Adipocyte (in vitro differentiated cells): Measurements from ENCODE around the gene NAAA.
A peak's percentile ranks its signal among the peaks of the same experiment; 100 is the strongest.
"Not testable (repeated sequence)": the region's sequence is repeated elsewhere in the genome, so short reads cannot be mapped to it uniquely, and the experiment has no call there.

Source experiments
- DNase-seq: peaks from one replicate; pipeline ENCODE4 v3.0.0-alpha.2; 2015; ENCODE audit warnings: low read depth
- H3K27me3 ChIP-seq: replicated peaks from 2 replicates; pipeline ENCODE4 v1.7.0; 2013; ENCODE audit warnings: mild to moderate bottlenecking, low read length, moderate library complexity; ENCODE audit not compliant: control insufficient read depth, insufficient read depth
- H3K36me3 ChIP-seq: 2 replicates; pipeline ENCODE4 v1.7.0; 2013; ENCODE audit warnings: low read length, mild to moderate bottlenecking, moderate library complexity; ENCODE audit not compliant: control insufficient read depth, insufficient read depth, severe bottlenecking
- H3K4me1 ChIP-seq: 2 replicates; pipeline ENCODE4 v1.7.0; 2013; ENCODE audit warnings: mild to moderate bottlenecking, low read length, moderate library complexity; ENCODE audit not compliant: control insufficient read depth, insufficient read depth
- H3K4me3 ChIP-seq: 2 replicates; pipeline ENCODE4 v1.7.0; 2013; ENCODE audit warnings: mild to moderate bottlenecking, low read length, moderate library complexity
- H3K9ac ChIP-seq: 2 replicates; pipeline ENCODE4 v1.7.0; 2013; ENCODE audit warnings: mild to moderate bottlenecking, low read length, moderate library complexity
- H3K9me3 ChIP-seq: 2 replicates; pipeline ENCODE4 v1.7.0; 2013; ENCODE audit warnings: mild to moderate bottlenecking, low read length, moderate library complexity; ENCODE audit not compliant: control insufficient read depth

Gene NAAA

GRCh38 chr4:75950213-75950815 is 9.5 kb upstream of the NAAA start:
- Histone ChIP-seq H3K4me1 (no peaks in the 10 kb centered on the region), H3K4me3 (no peak overlapping the region), H3K27me3 (no peaks in the 10 kb centered on the region), H3K9ac (no peak overlapping the region), H3K36me3 (peaks cover 86% of the 10 kb centered on the region), H3K9me3 (no peaks in the 10 kb centered on the region)
- peak; percentile 91 for DNase-seq

GRCh38 chr4:75948822-75949444 is 8.1 kb upstream of the NAAA start:
- H3K36me3 ChIP-seq, result peaks cover 81% of the 10 kb centered on the region
- no peak for DNase-seq
- H3K9me3 ChIP-seq, result no peaks in the 10 kb centered on the region
- H3K27me3 ChIP-seq, result no peaks in the 10 kb centered on the region
- no peaks in the 10 kb centered on the region for H3K4me1 ChIP-seq
- H3K9ac ChIP-seq, result no peak overlapping the region
- H3K4me3 ChIP-seq, result no peak overlapping the region

- Histone ChIP-seq H3K9ac (peak overlapping the region; percentile 89), H3K27me3 (no peaks in the 10 kb centered on the region), H3K4me1 (peaks cover 10% of the 10 kb centered on the region), H3K36me3 (peaks cover 5% of the 10 kb centered on the region), H3K9me3 (no peaks in the 10 kb centered on the region), H3K4me3 (peak overlapping the region; percentile 89)
- peak; percentile 75 for DNase-seq
These were observed 722 bp downstream of the NAAA start for GRCh38 chr4:75939890-75940691.

- DNase-seq, result no peak
- peaks cover 6% of the 10 kb centered on the region for H3K36me3 ChIP-seq
- H3K4me3 ChIP-seq, result no peak overlapping the region
- H3K27me3 ChIP-seq, result no peaks in the 10 kb centered on the region
- H3K4me1 ChIP-seq, result peaks cover 7% of the 10 kb centered on the region
- H3K9me3 ChIP-seq, result no peaks in the 10 kb centered on the region
- no peak overlapping the region for H3K9ac ChIP-seq
These were observed 5.2 kb downstream of the NAAA start for GRCh38 chr4:75935628-75936027.

GRCh38 chr4:75930152-75930551 is 10.7 kb downstream of the NAAA start:
- Histone ChIP-seq H3K27me3 (no peaks in the 10 kb centered on the region), H3K4me1 (no peaks in the 10 kb centered on the region), H3K36me3 (peaks cover 26% of the 10 kb centered on the region), H3K9me3 (no peaks in the 10 kb centered on the region), H3K4me3 (no peak overlapping the region), H3K9ac (no peak overlapping the region)
- no peak for DNase-seq

- H3K9ac ChIP-seq, H3K27me3 ChIP-seq, DNase-seq, H3K4me1 ChIP-seq, H3K9me3 ChIP-seq, H3K4me3 ChIP-seq: not testable (repeated sequence)
- peaks cover 41% of the 10 kb centered on the region for H3K36me3 ChIP-seq
These were observed 15.9 kb downstream of the NAAA start for GRCh38 chr4:75924916-75925315.

GRCh38 chr4:75924309-75924827 is 16.4 kb downstream of the NAAA start:
- no peak overlapping the region for H3K4me3 ChIP-seq

GRCh38 chr4:75922588-75922987 is 18.2 kb downstream of the NAAA start:
- Histone ChIP-seq H3K27me3 (no peaks in the 10 kb centered on the region), H3K9me3 (no peaks in the 10 kb centered on the region), H3K4me3 (no peak overlapping the region), H3K4me1 (no peaks in the 10 kb centered on the region), H3K9ac (no peak overlapping the region), H3K36me3 (peaks cover 30% of the 10 kb centered on the region)
- no peak for DNase-seq

More at GRCh38 chr4:75924309-75924827, 16.4 kb downstream of the NAAA start:
- Histone ChIP-seq H3K9me3 (no peaks in the 10 kb centered on the region), H3K4me1 (no peaks in the 10 kb centered on the region), H3K36me3 (peaks cover 39% of the 10 kb centered on the region), H3K9ac (no peak overlapping the region), H3K27me3 (no peaks in the 10 kb centered on the region)
- no peak for DNase-seq

GRCh38 chr4:75921910-75922309 is 18.9 kb downstream of the NAAA start:
- Histone ChIP-seq H3K27me3 (no peaks in the 10 kb centered on the region), H3K36me3 (peaks cover 30% of the 10 kb centered on the region), H3K4me1 (no peaks in the 10 kb centered on the region), H3K9me3 (no peaks in the 10 kb centered on the region), H3K9ac (no peak overlapping the region), H3K4me3 (no peak overlapping the region)
- no peak for DNase-seq

- peaks cover 5% of the 10 kb centered on the region for H3K4me1 ChIP-seq
- no peaks in the 10 kb centered on the region for H3K27me3 ChIP-seq
- no peak overlapping the region for H3K9ac ChIP-seq
- H3K36me3 ChIP-seq, result peaks cover 30% of the 10 kb centered on the region
- H3K4me3 ChIP-seq, result no peak overlapping the region
- H3K9me3 ChIP-seq, result no peaks in the 10 kb centered on the region
- DNase-seq, result no peak
These were observed 20.5 kb downstream of the NAAA start for GRCh38 chr4:75920327-75920726.

GRCh38 chr4:75919920-75920319 is 20.9 kb downstream of the NAAA start:
- Histone ChIP-seq H3K4me1 (peaks cover 5% of the 10 kb centered on the region), H3K9ac (no peak overlapping the region), H3K36me3 (peaks cover 30% of the 10 kb centered on the region), H3K27me3 (no peaks in the 10 kb centered on the region), H3K4me3 (no peak overlapping the region), H3K9me3 (no peaks in the 10 kb centered on the region)
- peak; percentile 25 for DNase-seq
